ENCODE results near the gene RAMP1. TPM values are rescaled to one million over a fixed set of nuclear protein-coding genes. Genes with fewer than 3 reads are reported as not detected.

Gene RAMP1
- total RNA-seq, 6 donors from 2014 or later: 3.4 to 14.4 (median 9.9) TPM

DNA sequence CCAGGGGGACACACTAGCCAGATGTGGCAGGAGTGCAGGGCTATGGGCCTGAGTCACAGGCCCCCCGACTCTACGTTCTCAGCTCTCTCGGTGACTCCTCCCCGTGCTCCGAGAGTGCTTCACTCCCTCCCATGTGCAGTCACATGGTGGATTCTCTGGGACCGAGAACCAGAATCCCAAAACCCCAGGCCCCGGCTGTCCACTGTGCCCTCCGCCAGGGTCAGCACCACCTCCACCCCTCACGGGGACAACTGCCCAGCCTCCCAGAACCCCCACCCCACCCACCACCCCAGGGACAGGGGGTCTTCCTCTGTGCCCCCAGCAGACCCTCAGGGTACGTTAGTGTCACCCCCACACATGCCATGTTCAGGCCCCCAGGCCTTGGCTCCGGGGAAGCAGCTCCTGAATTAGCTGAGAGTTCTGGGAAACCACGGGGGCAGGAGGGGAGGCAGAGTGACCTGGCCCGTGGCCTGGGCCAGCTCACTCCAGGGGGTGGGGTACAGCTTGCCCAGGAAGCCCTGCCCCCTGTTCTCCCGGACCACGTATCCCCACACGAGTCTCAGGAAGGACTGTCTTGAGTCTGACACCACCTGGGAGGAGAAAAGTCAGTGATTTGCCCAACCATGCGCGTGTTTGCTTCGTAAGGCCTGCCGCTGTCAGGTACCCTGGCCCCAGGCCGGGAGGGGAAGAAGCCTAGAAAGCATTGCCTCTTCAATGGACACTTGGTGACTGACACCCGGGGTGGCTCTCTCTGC, 4.4 kb downstream of the RAMP1 start:
- DNase-seq: no peak

DNA sequence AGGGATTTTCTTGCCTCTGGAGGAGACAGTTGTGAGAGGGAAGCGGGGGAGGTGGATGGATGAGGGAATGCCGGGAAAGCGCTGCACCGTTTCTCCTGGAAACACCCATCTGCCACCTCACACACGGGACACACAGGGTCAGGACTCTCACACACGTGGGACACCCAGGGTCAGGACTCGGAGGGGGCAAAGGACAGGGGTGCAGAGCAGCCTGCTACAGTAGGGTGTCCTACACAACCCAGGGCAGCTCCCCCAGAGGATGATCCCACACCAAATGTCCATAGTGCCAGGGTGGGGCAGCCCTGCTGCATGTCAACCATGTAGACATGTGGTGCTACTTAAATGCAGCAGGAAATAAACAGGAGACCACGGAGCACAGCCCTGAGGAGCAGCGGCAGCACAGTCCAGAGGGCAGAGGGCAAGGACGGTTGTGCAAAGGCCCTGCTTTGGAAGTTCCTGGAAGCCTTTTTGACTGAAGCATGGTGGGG, 5.1 kb downstream of the RAMP1 start:
- WGBS, 2 donors: 78 to 82% methylated on average over 10 of the region's 10 CpGs
- H3K27ac ChIP-seq: no peak overlapping the region

More for the DNA sequence above, 4.4 kb downstream of the RAMP1 start:
- no peak for TF ChIP-seq POLR2AphosphoS5 (IDR thresholded peaks at IDR 0.05)
- TF ChIP-seq EP300 (IDR thresholded peaks at IDR 0.05): no peak
- TF ChIP-seq, protein P1, sequence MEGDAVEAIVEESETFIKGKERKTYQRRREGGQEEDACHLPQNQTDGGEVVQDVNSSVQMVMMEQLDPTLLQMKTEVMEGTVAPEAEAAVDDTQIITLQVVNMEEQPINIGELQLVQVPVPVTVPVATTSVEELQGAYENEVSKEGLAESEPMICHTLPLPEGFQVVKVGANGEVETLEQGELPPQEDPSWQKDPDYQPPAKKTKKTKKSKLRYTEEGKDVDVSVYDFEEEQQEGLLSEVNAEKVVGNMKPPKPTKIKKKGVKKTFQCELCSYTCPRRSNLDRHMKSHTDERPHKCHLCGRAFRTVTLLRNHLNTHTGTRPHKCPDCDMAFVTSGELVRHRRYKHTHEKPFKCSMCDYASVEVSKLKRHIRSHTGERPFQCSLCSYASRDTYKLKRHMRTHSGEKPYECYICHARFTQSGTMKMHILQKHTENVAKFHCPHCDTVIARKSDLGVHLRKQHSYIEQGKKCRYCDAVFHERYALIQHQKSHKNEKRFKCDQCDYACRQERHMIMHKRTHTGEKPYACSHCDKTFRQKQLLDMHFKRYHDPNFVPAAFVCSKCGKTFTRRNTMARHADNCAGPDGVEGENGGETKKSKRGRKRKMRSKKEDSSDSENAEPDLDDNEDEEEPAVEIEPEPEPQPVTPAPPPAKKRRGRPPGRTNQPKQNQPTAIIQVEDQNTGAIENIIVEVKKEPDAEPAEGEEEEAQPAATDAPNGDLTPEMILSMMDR (IDR thresholded peaks at IDR 0.05): no peak
- TF ChIP-seq POLR2A (IDR thresholded peaks at IDR 0.05): no peak
- WGBS, 2 donors: 73 to 82% methylated on average over 17 to 22 of the region's 22 CpGs
- Histone ChIP-seq H3K9me3 (no peaks in the 10 kb centered on the region), H3K4me3 (no peak overlapping the region), H3K4me1 (peaks cover 4 to 18% (median 10%) of the 10 kb centered on the region in 4 donors), H3K36me3 (no peaks in the 10 kb centered on the region), H3K27ac (no peak overlapping the region), H3K27me3 (peaks cover 0 to 11% (median 4%) of the 10 kb centered on the region in 4 donors)
- ATAC-seq (ENCODE audit: low FRiP score in 2 of 2): no peak

DNA sequence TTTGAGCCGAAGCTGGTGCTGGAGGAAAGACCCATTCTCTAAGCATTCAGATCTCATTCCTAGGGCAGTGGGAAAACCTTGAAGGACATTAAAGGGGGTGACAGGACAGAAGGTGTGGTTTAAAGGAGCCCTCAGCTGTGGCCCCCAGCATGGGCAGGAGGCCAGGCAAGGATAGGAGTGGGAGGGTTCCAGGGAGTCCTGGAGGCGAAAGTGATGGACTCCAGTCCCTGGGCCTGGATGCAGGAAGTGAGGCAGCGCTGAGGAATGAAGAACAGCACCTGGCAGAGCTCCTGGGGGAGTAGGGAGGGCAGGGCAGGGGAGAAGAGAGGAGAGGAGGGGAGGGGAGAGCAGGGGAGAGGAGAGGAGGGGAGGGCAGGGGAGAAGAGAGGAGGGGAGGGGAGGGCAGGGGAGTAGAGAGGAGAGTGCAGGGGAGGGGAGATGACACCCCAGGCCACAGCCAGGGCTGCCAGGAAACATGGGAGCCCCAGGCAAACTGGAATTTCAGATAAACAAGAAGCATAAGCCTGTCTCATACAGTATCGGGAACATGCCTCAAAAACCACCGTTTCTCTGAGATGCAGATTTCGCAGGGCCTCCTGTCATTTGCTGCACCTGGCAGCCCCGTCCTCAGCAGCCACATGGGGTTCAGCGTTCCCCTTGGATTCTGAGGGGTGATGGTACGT, 5.7 kb downstream of the RAMP1 start:
- H3K9me3 ChIP-seq: no peaks in the 10 kb centered on the region
- H3K36me3 ChIP-seq: no peaks in the 10 kb centered on the region
- no peaks in the 10 kb centered on the region for H3K27me3 ChIP-seq
- no peak overlapping the region for H3K27ac ChIP-seq
- DNase-seq: no peak
- H3K4me1 ChIP-seq: peaks cover 0 to 8% (median 4%) of the 10 kb centered on the region in 4 donors
- no peak overlapping the region for H3K4me3 ChIP-seq
- TF ChIP-seq POLR2AphosphoS5 (IDR thresholded peaks at IDR 0.05) (no peak), EP300 (IDR thresholded peaks at IDR 0.05) (no peak), POLR2A (IDR thresholded peaks at IDR 0.05) (no peak)
- TF ChIP-seq, protein P1 (IDR thresholded peaks at IDR 0.05): no peak
- WGBS, 2 donors: 71 to 76% methylated on average over 9 of the region's 9 CpGs
- ATAC-seq (ENCODE audit: low FRiP score in 2 of 2): no peak

More for the DNA sequence above, 5.1 kb downstream of the RAMP1 start:
- ATAC-seq (ENCODE audit: low FRiP score in 2 of 2) (no peak), DNase-seq (no peak)
- H3K36me3 ChIP-seq: no peaks in the 10 kb centered on the region
- TF ChIP-seq POLR2AphosphoS5 (IDR thresholded peaks at IDR 0.05): no peak
- no peak for TF ChIP-seq EP300 (IDR thresholded peaks at IDR 0.05)
- TF ChIP-seq POLR2A (IDR thresholded peaks at IDR 0.05): no peak
- TF ChIP-seq, protein P1 (IDR thresholded peaks at IDR 0.05): no peak
- no peaks in the 10 kb centered on the region for H3K9me3 ChIP-seq
- peaks cover 0 to 12% (median 6%) of the 10 kb centered on the region in 4 donors for H3K4me1 ChIP-seq
- H3K4me3 ChIP-seq: no peak overlapping the region
- H3K27me3 ChIP-seq: peaks cover 0 to 5% (median 2%) of the 10 kb centered on the region in 4 donors

DNA sequence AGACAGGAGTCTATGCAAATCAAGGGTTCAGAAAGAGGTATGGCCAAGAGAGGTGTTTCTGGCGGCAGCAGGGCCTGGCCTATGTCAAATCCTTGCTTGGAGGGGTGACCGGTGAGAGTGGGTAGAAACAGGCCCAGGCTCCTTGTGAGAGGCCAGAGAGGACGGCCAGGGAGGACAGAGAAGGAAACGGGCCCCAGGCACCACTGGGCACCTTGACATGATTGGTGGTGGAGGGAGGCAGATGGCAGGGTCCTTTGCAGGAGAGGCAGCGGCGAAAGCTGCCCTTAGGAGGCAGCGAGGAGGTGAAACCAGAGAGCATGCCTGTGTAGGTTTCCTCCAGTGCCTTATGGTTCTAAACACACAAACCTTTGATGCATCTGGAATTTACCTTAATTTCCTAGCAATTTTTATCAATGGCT, 6.2 kb downstream of the RAMP1 start:
- WGBS, 2 donors: 74 to 90% methylated on average over 7 of the region's 7 CpGs
- ATAC-seq (ENCODE audit: low FRiP score in 2 of 2) (no peak), DNase-seq (no peak)
- Histone ChIP-seq H3K27ac (no peak overlapping the region), H3K27me3 (no peaks in the 10 kb centered on the region), H3K36me3 (no peaks in the 10 kb centered on the region), H3K4me3 (no peak overlapping the region), H3K9me3 (no peaks in the 10 kb centered on the region), H3K4me1 (peaks cover 0 to 3% (median 2%) of the 10 kb centered on the region in 4 donors)
- TF ChIP-seq POLR2A (IDR thresholded peaks at IDR 0.05): no peak
- no peak for TF ChIP-seq POLR2AphosphoS5 (IDR thresholded peaks at IDR 0.05)
- TF ChIP-seq, protein P1 (IDR thresholded peaks at IDR 0.05): no peak
- TF ChIP-seq EP300 (IDR thresholded peaks at IDR 0.05): no peak
